ENCODE data around the gene TECTB. TPM values are rescaled to one million over a fixed set of nuclear protein-coding genes. Genes with fewer than 3 reads are reported as not detected.

Gene TECTB
- total RNA-seq, 1 experiment from 2014 or later: not detected

GRCh38 chr10:112247791-112248190, 35.4 kb upstream of the TECTB start (continued):
- TF ChIP-seq ZNF532 (CRISPR knock-in tag; IDR thresholded peaks at IDR 0.05; ENCODE audit: borderline replicate concordance): no peak

- ATAC-seq (no peak), DNase-seq (ENCODE audit: low spot score) (no peak)
- H3K27ac Mint-ChIP-seq: no peak overlapping the region
- ChIA-PET CTCF (no interaction called here), POLR2A (no interaction called here)
- no peaks in the 10 kb centered on the region for H3K4me1 Mint-ChIP-seq
- no peak overlapping the region for H3K4me3 Mint-ChIP-seq
- H3K9me3 Mint-ChIP-seq: peaks cover 47% of the 10 kb centered on the region
- TF ChIP-seq AFF4 (CRISPR knock-in tag; IDR thresholded peaks at IDR 0.05; ENCODE audit: borderline replicate concordance) (no peak), ZBTB43 (CRISPR knock-in tag; IDR thresholded peaks at IDR 0.05) (no peak), JAZF1 (CRISPR knock-in tag; IDR thresholded peaks at IDR 0.05) (no peak), NFATC4 (CRISPR knock-in tag; IDR thresholded peaks at IDR 0.05) (no peak), ZNF671 (CRISPR knock-in tag; IDR thresholded peaks at IDR 0.05) (no peak), KAT7 (CRISPR knock-in tag; IDR thresholded peaks at IDR 0.05; ENCODE audit: borderline replicate concordance) (no peak)
- H3K27me3 Mint-ChIP-seq (ENCODE audit: low read depth): peaks cover 5% of the 10 kb centered on the region
- H3K36me3 Mint-ChIP-seq: peaks cover 31% of the 10 kb centered on the region
Measured at GRCh38 chr10:112248584-112249295, 34.5 kb upstream of the TECTB start.

- ChIA-PET CTCF (no interaction called here), POLR2A (no interaction called here)
- ATAC-seq (no peak), DNase-seq (ENCODE audit: low spot score) (no peak)
- peaks cover 47% of the 10 kb centered on the region for H3K9me3 Mint-ChIP-seq
- H3K4me1 Mint-ChIP-seq: no peaks in the 10 kb centered on the region
- H3K27ac Mint-ChIP-seq: no peak overlapping the region
- TF ChIP-seq MYBL2 (CRISPR knock-in tag; IDR thresholded peaks at IDR 0.05): no peak
- no peak for TF ChIP-seq CREM (CRISPR knock-in tag; IDR thresholded peaks at IDR 0.05)
- TF ChIP-seq AFF4 (CRISPR knock-in tag; IDR thresholded peaks at IDR 0.05; ENCODE audit: borderline replicate concordance): no peak
- no peak for TF ChIP-seq ZNF219 (CRISPR knock-in tag; IDR thresholded peaks at IDR 0.05; ENCODE audit: borderline replicate concordance)
- no peak for TF ChIP-seq JUN (CRISPR knock-in tag; IDR thresholded peaks at IDR 0.05)
- H3K36me3 Mint-ChIP-seq: peaks cover 31% of the 10 kb centered on the region
- peaks cover 5% of the 10 kb centered on the region for H3K27me3 Mint-ChIP-seq (ENCODE audit: low read depth)
- H3K4me3 Mint-ChIP-seq: no peak overlapping the region
Measured at GRCh38 chr10:112249722-112250121, 33.5 kb upstream of the TECTB start.
